A549 (cell line): ENCODE measurements around the gene SPATA25. TPM values are rescaled to one million over a fixed set of nuclear protein-coding genes. Genes with fewer than 3 reads are reported as not detected.

Experiments used
- ATAC-seq, 2 experiments: fragments of 200-7000 bp in 1 of 2; fragments of >200 bp in 1 of 2; cut with Nextera tagmentation in 1 of 2; cut with Tn5 transposase in 1 of 2; 3 replicates each; pipeline versions ENCODE4 v1.8.0 to v1.9.1; 2018 to 2020; ENCODE audit warnings: mild to moderate bottlenecking in 1 of 2, moderate library complexity in 1 of 2
- CTCF ChIA-PET: fragments of 300-600 bp; sonication (Branson Sonifier 250); formaldehyde crosslinking; extraction: SDS; loops from one replicate; lab custom pipeline; 2021; ENCODE audit warnings: antibody characterized with exemption, inconsistent platforms; lab: Yijun Ruan, JAX
- POLR2A ChIA-PET: fragments of 350-600 bp; formaldehyde crosslinking; extraction: SDS; loops from one replicate; lab custom pipeline; 2021; ENCODE audit warnings: antibody characterized with exemption, inconsistent platforms; lab: Yijun Ruan, JAX
- DNase-seq, 2 experiments: peaks; one replicate each; pipeline versions ENCODE4 v3.0.0 to v3.0.0-alpha.2; 2011 to 2016; ENCODE audit warnings: low read depth in 1 of 2, low spot score in 1 of 2
- FAIRE-seq: peaks from 2 replicates; lab custom pipeline; 2011; peaks lifted over from hg19 to GRCh38; lab: Jason Lieb, UNC
- H3K27ac ChIP-seq, 2 experiments: fragments of >200 bp; sonication (Bioruptor Twin); formaldehyde crosslinking; 3 replicates each; pipeline ENCODE4 v1.5.1; 2016 to 2017
- H3K4me1 ChIP-seq: fragments of >200 bp; sonication (Bioruptor Twin); formaldehyde crosslinking; 3 replicates; pipeline ENCODE4 v1.6.1; 2016
- H3K4me2 ChIP-seq: fragments of >200 bp; sonication (Bioruptor Twin); formaldehyde crosslinking; 3 replicates; pipeline ENCODE4 v1.6.1; 2016
- H3K4me3 ChIP-seq: fragments of >200 bp; sonication (Bioruptor Twin); formaldehyde crosslinking; 3 replicates; pipeline ENCODE4 v1.5.1; 2016
- H3K9me3 ChIP-seq: fragments of >200 bp; sonication (Bioruptor Twin); formaldehyde crosslinking; 3 replicates; pipeline ENCODE4 v1.6.1; 2016
- CBX2 ChIP-seq: fragments of 200-600 bp; sonication (generic); IDR thresholded peaks from 2 replicates; pipeline ENCODE4 v1.6.1; 2016; ENCODE audit warnings: low read depth, mild to moderate bottlenecking, borderline replicate concordance
- CTCF ChIP-seq: fragments of >200 bp; sonication (Bioruptor Twin); formaldehyde crosslinking; IDR thresholded peaks from 3 replicates; pipeline ENCODE4 v1.5.1; 2016
- E2F6 ChIP-seq: IDR thresholded peaks from 2 replicates; pipeline ENCODE4 v1.6.1; 2012; ENCODE audit warnings: low read depth, borderline replicate concordance
- EHF ChIP-seq: fragments of 250-450 bp; sonication (Bioruptor Pico); IDR thresholded peaks from 2 replicates; pipeline ENCODE4 v1.5.0; 2020; ENCODE audit warnings: mild to moderate bottlenecking
- EHMT2 ChIP-seq: fragments of 200-600 bp; sonication (generic); IDR thresholded peaks from 2 replicates; pipeline ENCODE4 v1.6.1; 2016; ENCODE audit warnings: antibody characterized with exemption, low read depth, mild to moderate bottlenecking, moderate library complexity
- EP300 ChIP-seq, 2 experiments: fragments of >200 bp; sonication (Bioruptor Twin); formaldehyde crosslinking; IDR thresholded peaks; 2 replicates in 1 of 2; 3 replicates in 1 of 2; pipeline ENCODE4 v1.6.1; 2016 to 2017
- HDAC2 ChIP-seq: fragments of 200-600 bp; sonication (generic); IDR thresholded peaks from 2 replicates; pipeline ENCODE4 v1.6.1; 2016
- HEYL ChIP-seq: fragments of 250-450 bp; sonication (Bioruptor Pico); IDR thresholded peaks from 2 replicates; pipeline ENCODE4 v1.8.0; 2021; ENCODE audit warnings: mild to moderate bottlenecking, moderate library complexity
- HOXB5 ChIP-seq: fragments of 250-450 bp; sonication (Bioruptor Pico); IDR thresholded peaks from 2 replicates; pipeline ENCODE4 v1.5.0; 2020; ENCODE audit warnings: mild to moderate bottlenecking, moderate library complexity
- KDM5A ChIP-seq: fragments of 200-600 bp; sonication (generic); IDR thresholded peaks from 2 replicates; pipeline ENCODE4 v1.6.1; 2016; ENCODE audit warnings: antibody characterized with exemption, mild to moderate bottlenecking
- MAFK ChIP-seq: fragments of 450-650 bp; IDR thresholded peaks from 2 replicates; pipeline ENCODE4 v1.6.1; 2014; ENCODE audit not compliant: partially characterized antibody
- NFE2L2 ChIP-seq: fragments of 150-350 bp; conservative IDR thresholded peaks from 2 replicates; pipeline ENCODE4 v1.6.1; 2014; ENCODE audit warnings: low read length
- PBX3 ChIP-seq: IDR thresholded peaks from 2 replicates; pipeline ENCODE4 v1.6.1; 2012
- PHF8 ChIP-seq: fragments of 200-600 bp; sonication (generic); IDR thresholded peaks from 2 replicates; pipeline ENCODE4 v1.6.1; 2016; ENCODE audit warnings: low read depth, mild to moderate bottlenecking, antibody characterized with exemption, moderate library complexity, borderline replicate concordance
- REST ChIP-seq: fragments of 200-600 bp; sonication (generic); IDR thresholded peaks from 2 replicates; pipeline ENCODE4 v1.6.1; 2016; ENCODE audit warnings: antibody characterized with exemption, mild to moderate bottlenecking, moderate library complexity
- RFX5 ChIP-seq: fragments of 450-650 bp; IDR thresholded peaks from 2 replicates; pipeline ENCODE4 v1.7.1; 2014; ENCODE audit warnings: antibody characterized with exemption, mild to moderate bottlenecking, moderate library complexity
- SREBF2 ChIP-seq: fragments of 450-650 bp; IDR thresholded peaks from 2 replicates; pipeline ENCODE4 v1.6.1; 2014; ENCODE audit warnings: mild to moderate bottlenecking, moderate library complexity
- TP53 ChIP-seq: fragments of 250-450 bp; sonication (Bioruptor Pico); IDR thresholded peaks from 2 replicates; pipeline ENCODE4 v1.5.0; 2021; ENCODE audit warnings: mild to moderate bottlenecking, moderate library complexity
- ZC3H11A ChIP-seq: fragments of 450-650 bp; IDR thresholded peaks from 2 replicates; pipeline ENCODE4 v1.6.1; 2014; ENCODE audit warnings: antibody characterized with exemption, mild to moderate bottlenecking
- ZFP36 ChIP-seq: fragments of 450-650 bp; IDR thresholded peaks from 2 replicates; pipeline ENCODE4 v1.6.1; 2014; ENCODE audit warnings: borderline replicate concordance; ENCODE audit not compliant: partially characterized antibody
- WGBS: methylation state at CpG from one replicate; pipeline ENCODE4 v1.1.6; 2017; ENCODE audit errors: missing lambda C conversion rate; 5-methylcytosine and 5-hydroxymethylcytosine counted together
- polyA plus RNA-seq, 4 experiments: library from polyadenylated mRNA; depleted of rRNA in 3 of 4; stranded (reverse); fragments of >200 nt; fragmentation: RNase III in 1 of 4; extraction: RNeasy Plus Mini Kit Qiagen cat#74134 plus additional on column Dnase treatment in 1 of 4; gene quantifications; 2 replicates in 3 of 4; 3 replicates in 1 of 4; pipeline ENCODE4 v1.2.3, GENCODE V29; 2011 to 2017

Gene SPATA25
- polyA plus RNA-seq, 2 of the 4 experiments (the other 2 are of a cell fraction): 0.31 to 0.77 TPM

GRCh38 chr20:45842169-45842812, 45.1 kb downstream of the SPATA25 start:
- no peak for TF ChIP-seq CBX2
- TF ChIP-seq REST: no peak
- no peak for TF ChIP-seq PHF8
- no peak for TF ChIP-seq NFE2L2
- TF ChIP-seq RFX5: no peak
- no peak for TF ChIP-seq MAFK
- no peak for TF ChIP-seq E2F6
- TF ChIP-seq ZFP36: no peak
- no peak for TF ChIP-seq SREBF2
- TF ChIP-seq KDM5A: no peak
- no peak for TF ChIP-seq CTCF
- no peak for TF ChIP-seq ZC3H11A
- no peak for TF ChIP-seq EHMT2
- TF ChIP-seq TP53 (CRISPR knock-in tag): no peak
- TF ChIP-seq PBX3: no peak
- TF ChIP-seq HDAC2: no peak
- 92% methylated on average over 5 of the region's 5 CpGs for WGBS
- ChIA-PET CTCF (interaction anchor here (0.8 to 1.6 kb wide), 5 partner anchors 9 to 128 kb away, joined by 3 to 5 read pairs (median 4); no protein-coding TSS in a partner anchor), POLR2A (no interaction called here)
- Histone ChIP-seq H3K4me3 (no peak overlapping the region), H3K4me2 (no peak overlapping the region), H3K4me1 (no peaks in the 10 kb centered on the region), H3K9me3 (no peaks in the 10 kb centered on the region), H3K27ac (no peak overlapping the region)
- DNase-seq (no peak), ATAC-seq (no peak), FAIRE-seq (no peak)

GRCh38 chr20:45841407-45842129, 45.9 kb downstream of the SPATA25 start:
- Histone ChIP-seq H3K4me1 (no peaks in the 10 kb centered on the region), H3K4me3 (no peak overlapping the region), H3K27ac (no peak overlapping the region), H3K9me3 (no peaks in the 10 kb centered on the region)
- ATAC-seq (no peak; a peak in 1 of 6 replicates), DNase-seq (no peak), FAIRE-seq (no peak)
- CTCF ChIA-PET: interaction anchor here (0.6 to 2.2 kb wide), 6 partner anchors 10 to 156 kb away, joined by 3 to 6 read pairs (median 4); no protein-coding TSS in a partner anchor
- WGBS: 97% methylated on average over 9 of the region's 10 CpGs
- no peak for TF ChIP-seq EHF (CRISPR knock-in tag)
- no peak for TF ChIP-seq HOXB5
- no peak for TF ChIP-seq EP300 (IDR thresholded peaks at IDR 0.05)
- no peak for TF ChIP-seq HEYL (CRISPR knock-in tag)
- TF ChIP-seq, all 56 proteins: peak for 0
- POLR2A ChIA-PET: interaction anchor here (0.6 kb wide), 1 partner anchor 40 kb away, joined by 3 read pairs; the partner anchor contains the start of gene ZSWIM1
- no peak overlapping the region for H3K4me2 ChIP-seq
